K562 (cell line): Measurements from ENCODE around the gene SNPH. TPM values are rescaled to one million over a fixed set of nuclear protein-coding genes. Genes with fewer than 3 reads are reported as not detected.

Source experiments
- ATAC-seq: fragments of 200-7000 bp; cut with Tn5 transposase; 3 replicates; pipeline ENCODE4 v1.9.1; 2020; ENCODE audit warnings: moderate library complexity
- BruUV-seq: library from RNA; stranded (reverse); fragments of 400-500 nt; replicated peaks from 2 replicates; lab custom pipeline; 2021; lab: Mats Ljungman, UMichigan
- CTCF ChIA-PET: fragments of 300-600 bp; formaldehyde crosslinking; extraction: SDS; loops from one replicate; lab custom pipeline; 2021; ENCODE audit warnings: low intra/inter-chr PET ratio; lab: Yijun Ruan, JAX
- POLR2A ChIA-PET: fragments of 300-600, 350-650 bp; sonication (Branson Sonifier 250); formaldehyde crosslinking; extraction: SDS; loops from one replicate; lab custom pipeline; 2021; ENCODE audit warnings: antibody characterized with exemption, inconsistent platforms; lab: Yijun Ruan, JAX
- DNase-seq, 4 experiments: peaks; one replicate each; pipeline versions ENCODE4 v3.0.0 to v3.0.0-alpha.2; 2011 to 2018; ENCODE audit warnings: low spot score in 3 of 4, mixed read lengths in 3 of 4; ENCODE audit errors: extremely low read depth in 1 of 4
- FAIRE-seq: peaks from 2 replicates; lab custom pipeline; 2011; peaks lifted over from hg19 to GRCh38; lab: Jason Lieb, UNC
- H2AFZ ChIP-seq: 2 replicates; pipeline ENCODE4 v1.6.0; 2011; ENCODE audit warnings: low read depth, low read length, control low read depth, inconsistent platforms
- H3K27ac ChIP-seq: fragments of 200-600 bp; 3 replicates; pipeline ENCODE4 v1.8.0; 2011; ENCODE audit warnings: low read depth, mild to moderate bottlenecking, control low read depth, inconsistent platforms, low read length, moderate library complexity, mixed read lengths; ENCODE audit errors: extremely low read depth
- H3K27me3 ChIP-seq, 2 experiments: fragments of 300-600 bp in 1 of 2; 2 replicates in 1 of 2; 3 replicates in 1 of 2; pipeline versions ENCODE4 v1.6.0 to v1.8.0; 2011; ENCODE audit warnings: inconsistent platforms in 2 of 2, low read length in 2 of 2, mild to moderate bottlenecking in 1 of 2, mixed read lengths in 1 of 2, moderate library complexity in 1 of 2; ENCODE audit not compliant: control insufficient read depth in 2 of 2, insufficient read depth in 2 of 2
- H3K36me3 ChIP-seq: fragments of 300-600 bp; 3 replicates; pipeline ENCODE4 v1.8.0; 2011; ENCODE audit warnings: mild to moderate bottlenecking, low read length, inconsistent platforms; ENCODE audit not compliant: control insufficient read depth, insufficient read depth
- H3K4me1 ChIP-seq, 2 experiments: fragments of 200-600 bp in 1 of 2; replicated peaks in 1 of 2; 2 replicates in 1 of 2; 3 replicates in 1 of 2; pipeline versions ENCODE4 v1.5.1 to v1.8.0; 2011; ENCODE audit warnings: inconsistent platforms in 2 of 2, low read length in 2 of 2, mild to moderate bottlenecking in 1 of 2, mixed read lengths in 1 of 2, moderate library complexity in 1 of 2; ENCODE audit not compliant: control insufficient read depth in 2 of 2, insufficient read depth in 2 of 2
- H3K4me2 ChIP-seq: 2 replicates; pipeline ENCODE4 v1.6.1; 2011; ENCODE audit warnings: low read length, control low read depth, inconsistent platforms, mixed read lengths; ENCODE audit not compliant: insufficient read depth
- H3K4me3 ChIP-seq: fragments of 200-600 bp; sonication (generic), shearing (Covaris generic); 2 replicates; pipeline ENCODE4 v1.5.1; 2016; ENCODE audit warnings: control low read depth, inconsistent platforms
- H3K79me2 ChIP-seq: fragments of 200-600 bp; 3 replicates; pipeline ENCODE4 v1.8.0; 2011; ENCODE audit warnings: low read length, inconsistent platforms; ENCODE audit not compliant: control insufficient read depth, insufficient read depth
- H3K9ac ChIP-seq, 2 experiments: 2 replicates each; pipeline versions ENCODE4 v1.6.0 to v1.6.1; 2011; ENCODE audit warnings: low read depth in 2 of 2, low read length in 2 of 2, control low read depth in 1 of 2, inconsistent platforms in 1 of 2, mild to moderate bottlenecking in 1 of 2, mixed read lengths in 1 of 2; ENCODE audit not compliant: insufficient read depth in 1 of 2
- H3K9me1 ChIP-seq: one replicate; pipeline ENCODE4 v1.6.0; 2011; ENCODE audit warnings: inconsistent platforms, mild to moderate bottlenecking, low read length, moderate library complexity; ENCODE audit not compliant: control insufficient read depth, insufficient read depth
- H3K9me3 ChIP-seq: replicated peaks from 2 replicates; pipeline ENCODE4 v1.5.1; 2011; ENCODE audit warnings: low read depth, low read length, inconsistent platforms; ENCODE audit not compliant: control insufficient read depth, insufficient read depth
- H4K20me1 ChIP-seq: replicated peaks from 2 replicates; pipeline ENCODE4 v1.6.1; 2011; ENCODE audit warnings: low read length, inconsistent platforms, mixed read lengths; ENCODE audit not compliant: control insufficient read depth, insufficient read depth
- BCOR ChIP-seq: fragments of 450-650 bp; IDR thresholded peaks from 2 replicates; pipeline ENCODE4 v1.6.1; 2016
- CTBP1 ChIP-seq: fragments of 450-650 bp; IDR thresholded peaks from 2 replicates; pipeline ENCODE4 v1.6.1; 2016; ENCODE audit warnings: borderline replicate concordance
- KDM1A ChIP-seq, 2 experiments: fragments of 450-650 bp; IDR thresholded peaks; 2 replicates each; pipeline ENCODE4 v1.6.1; 2016; ENCODE audit warnings: mild to moderate bottlenecking in 2 of 2
- RBM25 ChIP-seq: fragments of 200-400 bp; formaldehyde crosslinking; IDR thresholded peaks from 2 replicates; pipeline ENCODE4 v1.6.1; 2018; ENCODE audit warnings: low read length, low read depth, moderate library complexity; ENCODE audit not compliant: severe bottlenecking
- RNF219 ChIP-seq: fragments of 250-450 bp; sonication (Bioruptor Pico); IDR thresholded peaks from 2 replicates; pipeline ENCODE4 v1.5.0; 2022; ENCODE audit warnings: mild to moderate bottlenecking
- THRAP3 ChIP-seq: fragments of 450-650 bp; IDR thresholded peaks from 2 replicates; pipeline ENCODE4 v1.6.1; 2016; ENCODE audit warnings: mild to moderate bottlenecking, inconsistent platforms, borderline replicate concordance
- ZNF408 ChIP-seq: fragments of 250-450 bp; sonication (Bioruptor Pico); IDR thresholded peaks from 2 replicates; pipeline ENCODE4 v1.4.0; 2020; ENCODE audit warnings: low read depth, mild to moderate bottlenecking, moderate library complexity
- ZSCAN29 ChIP-seq: fragments of 450-650 bp; IDR thresholded peaks from 2 replicates; pipeline ENCODE4 v1.6.1; 2017
- WGBS: fragments of 100-300 bp; shearing (Covaris generic); methylation state at CpG from one replicate; pipeline ENCODE4 v1.1.6; 2016; ENCODE audit warnings: low coverage, mixed read lengths; ENCODE audit not compliant: insufficient coverage; ENCODE audit errors: missing lambda C conversion rate; 5-methylcytosine and 5-hydroxymethylcytosine counted together
- in situ Hi-C: fragments of 300-500 bp; cut with MboI; formaldehyde crosslinking; loops from 4 replicates; pipeline ENCODE4 v1.15.0; 2018; ENCODE audit warnings: inconsistent platforms, mixed read lengths
- intact Hi-C: fragments of 100-400 bp; cut with micrococcal nuclease; formaldehyde crosslinking; loops from 2 replicates; pipeline ENCODE4 v1.14.2; 2022
- polyA plus RNA-seq, 8 experiments: library from polyadenylated mRNA; depleted of rRNA in 4 of 8; stranded (reverse) in 5 of 8; unstranded in 3 of 8; fragments of >200 nt; fragmentation: Nextera tagmentation in 2 of 8; fragmentation: Illumina TruSeq in 1 of 8; extraction: Ambion mirVana in 2 of 8; extraction: Trizol in 1 of 8; gene quantifications; 2 replicates each; pipeline versions ENCODE4 v1.2.1 to v1.2.3, GENCODE V29; 2011 to 2014; ENCODE audit warnings: inconsistent platforms in 1 of 8, missing spikeins in 1 of 8
- total RNA-seq, 7 experiments: library from RNA; depleted of rRNA in 6 of 7; stranded (reverse); fragments of >200 nt in 6 of 7; fragmentation: Illumina TruSeq in 2 of 7; extraction: Trizol in 2 of 7; gene quantifications; 2 replicates each; pipeline versions ENCODE4 v1.2.1 to v1.2.3, GENCODE V29; 2011 to 2021; ENCODE audit warnings: low replicate concordance in 1 of 7

The SNPH gene
- total and polyA plus RNA-seq, 9 of the 15 experiments (the other 6 are each of a cell fraction or from before 2014, with no cell fraction given), result 0.03 to 4.2 (median 1.4) TPM

- Histone ChIP-seq H3K27me3 (no peaks in the 10 kb centered on the region), H3K4me2 (no peak overlapping the region), H3K27ac (no peak overlapping the region), H3K9me1 (no peaks in the 10 kb centered on the region), H3K9me3 (no peaks in the 10 kb centered on the region), H3K4me1 (peaks cover 12 to 35% of the 10 kb centered on the region in 2 experiments; a peak in 4 of 5 replicates), H3K4me3 (no peak overlapping the region), H3K79me2 (no peaks in the 10 kb centered on the region; the same call in 2 of the 3 replicates), H4K20me1 (no peaks in the 10 kb centered on the region), H3K36me3 (no peaks in the 10 kb centered on the region; the same call in 2 of the 3 replicates), H2AFZ (no peak overlapping the region)
- ChIA-PET CTCF (no interaction called here), POLR2A (no interaction called here)
- in situ Hi-C loops, result no loop called here
- ATAC-seq (no peak), FAIRE-seq (no peak)
- intact Hi-C loops, result no loop called here
- BruUV-seq, result no TSS peak
- TF ChIP-seq ZSCAN29 (no peak), RNF219 (CRISPR knock-in tag) (no peak), BCOR (peak; percentile 64), KDM1A (IDR thresholded peaks at IDR 0.05) (0 out of 4 replicates have a peak, but pooled peaks of 1 of the 2 experiments have one; percentile 20), RBM25 (peak; percentile 56), CTBP1 (no peak), ZNF408 (CRISPR knock-in tag) (no peak), THRAP3 (no peak)
- TF ChIP-seq, all 486 proteins: peak for 3
- no peak overlapping the region for H3K9ac ChIP-seq
- WGBS, result 61% methylated on average over 7 of the region's 8 CpGs
- no peak for DNase-seq
Observed at GRCh38 chr20:1269235-1269634, 3.1 kb downstream of the SNPH start.
